Nucleus accumbens (tissue), 56 donors: Measurements from ENCODE around the gene DMGDH.

ENCODE experiments used
- DNase-seq, 56 donors: peaks; one replicate each; lab custom pipeline; 2025; lab: John Stamatoyannopoulos, UW

Gene DMGDH

GRCh38 chr5:79069488-79070349 is at the start of gene DMGDH, which contains the start of gene BHMT2:
DMGDH (minus strand) TSS chr5:79069674; CDS start chr5:79069620, 54 bp downstream.
BHMT2 (plus strand) TSS chr5:79069767; CDS start chr5:79069783, 16 bp downstream.
- peak in 1 of 56 donors; percentile 17 for DNase-seq

GRCh38 chr5:79112703-79113058 is 43.2 kb upstream of the DMGDH start:
- no peak for DNase-seq

GRCh38 chr5:79111960-79112702 is 42.7 kb upstream of the DMGDH start:
- DNase-seq: no peak

DNA sequence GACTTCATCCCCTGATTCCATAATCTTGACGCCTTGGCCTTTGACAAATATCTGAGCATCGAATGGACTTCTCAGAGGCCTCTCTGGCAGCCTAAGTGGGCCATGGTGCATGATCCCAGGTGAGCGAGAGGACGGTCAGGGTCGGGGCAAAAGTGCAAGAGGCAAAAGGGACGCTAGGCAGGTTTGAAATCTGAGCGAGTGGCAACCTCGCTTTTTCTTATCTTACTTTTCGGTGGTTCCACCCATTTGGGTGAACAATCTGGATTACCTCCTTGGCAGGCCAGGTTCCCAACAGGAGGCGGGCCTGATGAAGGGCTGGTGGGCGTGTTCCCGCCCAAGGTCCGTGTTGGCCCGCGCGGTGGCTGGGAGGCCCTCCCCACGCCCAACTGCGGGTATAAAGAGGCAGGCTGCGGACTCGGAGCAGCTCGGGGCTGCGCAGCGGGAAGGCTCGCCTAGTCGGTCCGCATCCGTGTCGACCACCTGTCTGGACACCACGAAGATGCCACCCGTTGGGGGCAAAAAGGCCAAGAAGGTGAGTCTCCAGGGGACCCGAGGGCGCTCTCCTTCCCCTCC is 42.0 kb upstream of the DMGDH start, which contains the start of gene BHMT:
Gene BHMT (plus strand): TSS at position 423 of the 573 bp plus-strand sequence. CDS start 77 bp downstream, at position 500.
- DNase-seq: no peak

DNA sequence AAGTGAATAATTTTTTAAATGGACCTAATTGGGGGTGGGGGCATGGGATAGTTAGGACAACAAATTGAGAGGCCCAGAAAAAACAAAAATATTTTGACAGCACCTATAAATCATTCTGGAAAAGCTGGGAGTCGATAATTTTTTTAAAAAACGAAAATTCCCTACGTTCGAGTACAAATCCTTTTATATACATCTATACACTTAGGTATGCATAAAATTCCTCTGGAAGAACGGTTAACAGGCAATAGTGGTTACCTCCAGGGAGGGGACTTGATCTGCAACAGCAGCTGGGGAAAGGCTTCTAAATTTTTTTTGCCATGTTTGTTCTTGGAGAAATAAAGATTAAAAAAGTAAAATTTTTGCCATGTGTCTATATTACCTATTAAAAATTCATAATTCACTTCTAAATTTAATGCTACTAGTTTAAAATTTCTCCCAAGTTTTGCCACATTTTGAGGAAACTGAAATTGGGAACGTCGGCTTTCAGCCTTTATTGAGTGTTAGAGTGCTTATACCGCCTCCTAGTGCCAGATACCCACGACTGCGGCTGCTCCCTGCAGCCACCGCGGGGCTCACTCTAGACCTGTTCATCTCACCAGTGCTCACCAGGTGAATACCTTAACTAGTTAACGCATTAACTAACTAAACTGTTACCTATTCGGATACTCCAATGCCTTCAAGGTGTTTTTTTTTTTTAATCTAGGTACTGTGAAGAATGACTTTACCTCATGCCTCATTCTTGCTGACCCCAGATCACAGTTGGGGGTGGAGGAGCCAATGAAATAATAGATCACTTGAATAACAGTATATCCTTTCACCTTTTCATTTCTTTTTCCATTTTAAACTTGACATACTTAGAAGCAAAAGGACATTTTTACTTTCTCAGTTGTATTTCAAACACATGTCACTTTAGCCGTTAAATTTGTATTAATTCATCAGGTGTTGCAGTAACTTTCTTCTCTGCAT is 40.3 kb upstream of the DMGDH start:
- peak in 1 of 56 donors; percentile 3 for DNase-seq

- DNase-seq: no peak
Measured at GRCh38 chr5:79108792-79109191, 39.3 kb upstream of the DMGDH start.

- no peak for DNase-seq
Measured at GRCh38 chr5:79108086-79108485, 38.6 kb upstream of the DMGDH start.

DNA sequence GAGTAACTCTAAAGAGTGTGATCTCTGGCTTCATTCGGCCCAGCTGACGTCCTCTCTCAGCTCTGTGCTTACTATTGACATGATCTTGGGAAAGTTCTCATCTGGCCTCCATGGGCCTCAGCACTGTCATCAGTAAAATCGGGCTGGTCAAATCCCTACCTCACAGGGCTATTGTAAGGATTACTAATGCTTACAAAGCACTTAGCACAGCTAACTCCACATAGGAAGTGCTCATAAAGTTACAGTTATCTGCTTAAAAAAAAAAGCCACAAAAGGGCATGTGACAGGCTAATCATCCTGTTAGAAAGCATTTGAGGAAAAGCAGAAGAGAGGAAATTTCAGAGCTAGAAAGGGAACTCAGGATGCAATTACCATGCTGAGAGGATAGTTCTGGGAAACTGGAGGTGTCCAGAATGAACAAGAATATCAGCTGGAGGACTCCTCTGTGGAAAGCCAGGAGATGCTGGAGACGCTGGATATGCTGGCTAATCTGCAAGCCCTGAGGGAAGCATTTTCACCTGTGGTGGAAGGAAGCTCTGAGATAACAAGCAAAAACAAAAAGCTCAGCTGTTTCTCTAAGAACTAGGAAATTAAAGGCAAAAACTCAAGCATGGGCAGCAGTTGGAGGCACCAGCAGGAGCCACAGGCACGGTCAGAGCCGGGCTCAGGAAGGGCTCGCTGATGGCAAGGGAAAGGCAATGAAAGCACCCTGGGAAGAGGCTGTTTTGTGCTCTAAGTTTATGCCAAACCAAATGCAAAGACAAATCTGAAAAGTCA is 37.7 kb upstream of the DMGDH start:
- no peak for DNase-seq

DNA sequence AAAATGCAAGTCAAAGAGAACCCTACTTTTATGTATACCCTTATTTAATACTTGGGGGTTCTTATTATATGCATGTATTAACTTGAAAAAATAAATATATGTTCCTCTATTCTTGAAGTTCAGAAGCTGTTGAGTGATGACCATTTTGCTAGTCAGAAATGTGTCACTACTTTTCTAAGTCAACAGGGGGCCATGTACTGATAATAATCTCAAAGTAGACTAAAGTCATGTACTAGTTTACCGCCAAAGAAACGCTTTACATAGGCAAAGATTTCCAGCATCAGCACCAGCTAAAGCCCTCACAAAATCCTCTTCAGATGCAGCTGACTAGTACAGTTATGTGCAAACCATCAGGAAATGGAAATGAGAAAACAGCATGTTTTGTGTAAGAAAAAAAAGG is 36.4 kb upstream of the DMGDH start:
- DNase-seq: no peak

DNA sequence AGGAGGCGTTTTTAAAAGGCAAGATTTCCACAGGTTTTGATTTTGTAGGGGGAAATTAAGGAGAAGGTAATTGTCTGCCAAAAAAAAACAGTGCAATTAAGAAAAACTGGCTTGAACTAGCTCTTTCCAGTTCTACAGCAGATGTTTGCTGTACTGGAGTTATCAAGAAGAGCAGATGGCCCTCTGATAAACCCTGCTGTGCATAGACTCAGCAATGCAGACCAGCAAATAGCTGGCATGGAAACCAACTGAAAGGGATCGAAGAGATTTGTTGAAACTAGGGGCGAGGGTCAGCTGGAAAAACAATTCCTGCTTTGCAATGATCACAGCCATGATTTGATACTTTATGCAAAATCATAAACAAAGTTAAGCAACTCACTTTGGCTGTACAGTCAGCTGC is 24.3 kb upstream of the DMGDH start:
- DNase-seq: no peak

GRCh38 chr5:79091064-79091463 is 21.6 kb upstream of the DMGDH start:
- DNase-seq: no peak

DNA sequence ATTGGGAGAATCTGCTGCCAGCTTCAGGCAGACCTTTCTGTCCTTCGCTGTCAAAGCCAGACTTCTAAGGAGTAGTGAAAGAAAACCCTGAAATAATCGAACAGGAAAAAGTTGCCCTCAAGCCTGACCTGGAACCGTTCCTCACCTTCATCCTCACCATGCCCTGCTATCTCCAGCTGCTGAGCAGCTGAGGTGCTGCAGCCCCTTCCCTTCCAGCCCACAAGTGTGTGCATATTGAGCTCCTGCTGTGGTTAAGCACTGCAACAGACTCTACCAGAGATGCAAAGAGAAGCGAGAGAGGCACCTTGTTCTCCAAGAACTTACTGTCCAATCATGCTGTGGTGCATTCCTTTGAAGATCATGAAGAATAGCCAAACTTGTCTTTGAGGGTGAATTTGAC is 19.0 kb upstream of the DMGDH start:
- DNase-seq: no peak

- DNase-seq: no peak
Measured at GRCh38 chr5:79086116-79086515, 16.6 kb upstream of the DMGDH start.

DNA sequence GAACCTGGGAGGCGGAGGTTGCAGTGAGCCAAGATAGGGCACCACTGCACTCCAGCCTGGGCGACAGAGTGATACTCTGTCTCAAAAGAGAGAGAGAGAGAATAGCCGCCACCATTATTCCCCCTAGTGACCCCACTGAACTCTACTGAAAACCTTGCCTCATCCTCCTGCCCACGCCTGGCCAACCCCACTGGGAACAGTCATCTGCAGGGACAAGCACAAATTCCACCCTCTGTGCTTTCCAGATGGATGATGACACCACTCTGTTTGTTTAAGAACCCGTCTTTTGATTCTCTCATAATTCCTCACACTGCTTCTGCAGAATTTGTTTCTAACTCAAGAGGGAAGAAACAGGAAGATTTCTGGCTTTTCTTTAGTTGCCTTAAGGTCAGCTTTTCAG is 12.3 kb upstream of the DMGDH start:
- DNase-seq: no peak

- DNase-seq: no peak
Measured at GRCh38 chr5:79080804-79081203, 11.3 kb upstream of the DMGDH start.

- DNase-seq: no peak
Measured at GRCh38 chr5:79077680-79078365, 8.3 kb upstream of the DMGDH start.

DNA sequence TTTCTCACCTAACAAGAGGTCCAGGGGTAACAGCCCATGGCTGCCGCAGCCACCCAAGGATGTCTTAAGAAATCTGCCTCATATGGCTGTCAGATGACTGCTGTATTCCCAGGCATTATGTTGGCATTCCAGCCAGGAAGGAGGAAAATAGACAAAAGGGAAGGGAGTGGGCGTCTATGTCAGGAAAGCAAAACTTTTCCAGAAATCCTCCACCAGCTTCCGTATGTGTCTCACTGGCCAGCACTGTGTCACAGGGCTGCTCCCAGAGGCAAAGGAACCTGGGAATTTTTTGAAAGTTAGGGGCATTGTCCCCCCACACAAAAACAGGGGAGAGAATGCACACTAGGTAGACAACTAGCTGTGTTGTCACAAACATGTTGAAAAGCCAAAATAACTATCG is 7.3 kb upstream of the DMGDH start:
- DNase-seq: no peak

DNA sequence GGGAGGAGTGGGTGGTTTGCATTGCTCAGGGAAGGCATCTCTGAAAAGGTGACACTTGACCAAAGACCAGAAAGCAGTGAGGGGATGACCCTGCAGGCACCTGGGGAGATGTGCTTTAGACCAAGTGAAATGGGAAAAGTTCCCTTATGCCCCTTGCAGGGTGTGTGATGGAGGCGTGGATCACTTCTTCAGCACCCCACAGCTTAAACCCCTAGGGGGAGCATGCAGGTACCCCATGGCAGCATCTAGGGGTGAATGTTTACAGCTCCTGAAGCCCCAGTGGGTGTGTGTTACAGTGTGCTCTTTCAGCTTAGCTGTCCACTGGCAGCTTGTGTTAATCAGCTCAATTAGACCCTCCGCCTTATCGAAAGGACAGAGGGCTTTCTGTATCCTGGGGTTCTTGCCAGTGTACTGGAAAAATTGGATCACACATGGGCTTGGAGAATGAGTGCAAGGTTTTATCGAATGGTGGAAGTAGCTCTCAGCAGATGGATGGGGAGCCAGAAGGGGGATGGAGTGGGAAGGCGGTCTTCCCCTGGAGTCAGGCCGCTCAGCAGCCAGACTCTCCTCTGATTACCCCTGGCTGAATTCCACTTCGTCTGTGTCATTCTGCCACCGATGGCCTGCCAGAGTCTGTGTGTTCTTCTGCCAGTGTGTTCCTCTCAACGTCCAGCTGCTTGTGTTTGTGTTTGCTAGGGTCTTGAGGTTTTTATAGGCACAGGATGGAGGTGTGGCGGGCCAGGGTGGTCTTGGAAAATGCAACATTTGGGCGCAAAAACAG is 6.4 kb upstream of the DMGDH start:
- DNase-seq: no peak
